ENCODE data around the gene CERS6. TPM values are rescaled to one million over a fixed set of nuclear protein-coding genes. Genes with fewer than 3 reads are reported as not detected.

The CERS6 gene
- polyA plus RNA-seq, 10 donors, result 34.3 to 69.4 (median 42.3) TPM

- no peak for DNase-seq
These were observed 73.2 kb downstream of the CERS6 start for GRCh38 chr2:168529054-168529833.

- no peak for DNase-seq
These were observed 74.0 kb downstream of the CERS6 start for GRCh38 chr2:168529900-168530561.

DNA sequence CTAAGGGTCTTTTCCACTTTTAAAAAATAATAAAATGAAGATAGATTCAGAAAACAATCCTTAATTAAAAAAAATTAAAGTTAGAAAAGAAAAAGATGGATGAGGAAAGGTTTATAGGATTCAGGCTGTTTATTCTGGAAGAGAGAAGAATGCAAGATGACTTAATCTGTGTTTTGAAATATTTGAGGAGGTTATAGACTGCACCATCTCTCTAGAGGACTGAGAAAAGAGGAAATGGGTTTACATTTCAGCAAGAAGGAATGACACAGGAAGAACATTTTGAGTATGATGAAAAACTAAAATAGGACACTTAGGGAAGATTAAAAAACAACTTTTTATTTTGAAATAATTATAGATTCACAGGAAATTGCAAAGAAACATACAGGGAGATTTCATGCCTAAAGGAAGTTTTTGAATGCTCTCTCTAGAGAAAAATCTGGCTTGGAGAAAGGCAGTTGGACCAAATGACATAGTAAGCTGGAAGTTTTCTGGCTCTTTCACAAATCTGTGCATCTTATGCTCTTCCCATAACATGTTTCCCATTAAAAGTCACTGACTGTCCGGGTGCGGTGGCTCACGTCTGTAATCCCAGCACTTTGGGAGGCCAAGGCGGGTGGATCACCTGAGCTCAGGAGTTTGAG is 75.0 kb downstream of the CERS6 start:
- peak in 2 of 3 donors; percentile 68 to 81 for DNase-seq

GRCh38 chr2:168534926-168535325 is 78.9 kb downstream of the CERS6 start:
- no peak for DNase-seq

DNA sequence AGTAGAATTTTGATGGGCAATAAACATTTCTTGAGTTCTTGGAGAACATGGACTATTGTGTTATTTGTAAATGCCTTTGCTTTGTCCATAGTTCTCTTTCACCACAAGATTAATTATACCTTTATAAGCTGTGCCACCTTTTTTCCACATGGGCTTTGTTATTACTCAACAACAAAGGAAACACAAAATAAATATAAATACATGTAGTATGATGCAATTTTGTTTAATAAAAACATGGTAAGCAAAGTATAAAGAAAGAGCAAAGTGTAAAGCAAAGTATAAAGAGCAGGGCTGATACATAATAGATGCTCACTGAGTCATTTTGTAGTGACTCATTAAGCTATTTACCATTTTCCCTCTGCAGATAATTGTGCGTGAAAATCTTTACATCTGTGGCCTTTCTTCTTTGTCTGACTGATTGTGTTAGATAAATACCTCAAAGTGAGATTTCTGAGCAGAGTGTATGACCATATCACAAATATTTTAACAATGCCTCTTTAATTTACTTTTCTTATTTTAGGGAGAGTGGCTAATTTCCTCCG is 80.9 kb downstream of the CERS6 start:
- no peak for DNase-seq

GRCh38 chr2:168538133-168538532 is 82.1 kb downstream of the CERS6 start:
- DNase-seq, result no peak

GRCh38 chr2:168538534-168538933 is 82.5 kb downstream of the CERS6 start:
- DNase-seq, result no peak

DNA sequence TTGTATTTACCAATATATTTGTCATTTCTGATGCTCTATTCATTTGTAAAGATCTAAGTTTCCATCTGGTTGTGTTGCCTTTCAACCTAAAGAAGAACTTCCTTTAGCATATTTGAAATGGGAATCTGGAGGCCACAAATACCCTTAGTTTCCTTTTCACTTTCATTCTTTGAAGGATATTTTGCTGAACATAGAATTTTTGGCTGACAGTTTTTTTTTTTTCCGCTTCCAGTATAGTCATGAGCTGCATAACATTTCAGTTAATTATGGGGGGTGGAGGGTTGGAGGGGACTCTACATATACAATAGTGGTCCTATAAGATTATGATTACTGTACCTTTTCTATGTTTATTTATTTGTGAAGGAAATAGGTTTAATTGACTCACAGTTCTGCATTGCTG is 83.9 kb downstream of the CERS6 start:
- DNase-seq, result no peak

- DNase-seq, result no peak
These were observed 85.8 kb downstream of the CERS6 start for GRCh38 chr2:168541858-168542257.

DNA sequence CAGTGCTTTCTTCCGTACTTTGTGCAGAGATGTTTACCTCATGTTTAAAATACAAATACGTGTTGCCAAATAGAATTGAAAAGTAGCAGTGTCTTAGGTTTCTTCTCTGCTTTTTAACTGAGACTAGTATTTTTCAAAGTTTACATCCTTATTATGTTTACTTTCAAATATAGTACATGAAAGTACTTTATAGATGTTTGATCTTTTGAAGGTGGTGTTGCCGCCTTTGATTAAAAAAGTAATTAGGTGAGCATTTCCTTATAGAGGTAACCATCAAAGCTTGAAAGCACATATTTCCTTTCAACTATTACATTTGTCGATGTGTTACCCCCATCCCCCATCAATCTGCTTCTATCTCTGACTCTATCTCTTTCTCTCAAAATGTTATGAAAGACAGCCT is 87.0 kb downstream of the CERS6 start:
- no peak for DNase-seq

- DNase-seq, result no peak
These were observed 87.9 kb downstream of the CERS6 start for GRCh38 chr2:168543935-168544334.

DNA sequence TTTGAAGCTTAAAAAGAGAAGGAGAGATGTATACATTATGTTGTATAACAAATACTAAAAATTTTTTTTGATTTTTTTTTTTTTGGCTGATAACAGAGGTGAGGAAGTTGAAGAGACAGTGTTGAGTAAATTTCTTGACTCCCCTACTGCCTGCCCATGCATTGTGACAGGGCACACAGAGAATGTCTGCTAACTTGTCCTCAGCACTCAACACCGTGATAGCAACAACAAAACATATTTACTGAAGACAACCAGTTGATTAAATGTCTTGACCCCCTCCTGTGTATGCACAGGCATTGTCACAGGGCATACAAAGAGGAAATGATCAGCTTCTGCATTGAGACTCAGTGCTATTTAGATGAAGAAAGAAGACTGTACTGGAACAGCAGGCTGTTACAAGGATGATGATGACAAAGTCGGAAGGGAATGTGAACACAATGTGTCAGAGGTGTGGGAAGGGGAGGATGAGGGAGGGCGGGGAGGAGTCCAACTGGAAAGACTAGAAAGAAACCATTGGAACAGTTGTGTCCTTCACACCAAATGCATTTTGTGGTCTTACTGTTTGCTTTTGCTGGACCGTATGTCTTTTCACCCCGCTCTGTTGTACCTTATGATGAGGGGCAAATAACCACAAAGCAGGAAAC is 89.5 kb downstream of the CERS6 start:
- peak in 1 of 3 donors; percentile 74 for DNase-seq

GRCh38 chr2:168550670-168551069 is 94.6 kb downstream of the CERS6 start:
- DNase-seq, result no peak

DNA sequence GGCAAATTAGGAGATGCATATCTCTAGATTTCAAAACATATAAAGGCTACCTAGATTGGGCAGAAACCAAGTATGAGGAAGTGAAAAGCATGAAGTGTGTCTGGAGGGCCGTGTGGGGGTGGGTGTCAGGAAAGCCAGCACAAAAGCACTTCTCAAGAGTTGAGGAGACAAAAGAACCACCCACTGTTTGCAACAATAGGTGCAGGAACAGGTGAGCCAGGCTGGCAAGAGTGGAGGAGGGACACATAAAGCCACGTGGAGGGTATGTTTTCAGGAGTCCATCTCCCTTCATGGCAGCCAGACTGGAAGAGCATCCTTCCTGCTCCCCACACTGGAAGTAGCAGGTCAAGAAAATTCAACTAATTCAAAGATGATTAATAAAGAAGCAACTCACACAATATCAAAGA is 96.4 kb downstream of the CERS6 start:
- DNase-seq, result no peak

- DNase-seq, result no peak
These were observed 99.2 kb downstream of the CERS6 start for GRCh38 chr2:168555283-168555682.

GRCh38 chr2:168559187-168559586 is 103.1 kb downstream of the CERS6 start:
- DNase-seq, result no peak

- no peak for DNase-seq
These were observed 104.9 kb downstream of the CERS6 start for GRCh38 chr2:168560817-168561499.

GRCh38 chr2:168561991-168562390 is 105.9 kb downstream of the CERS6 start:
- no peak for DNase-seq

DNA sequence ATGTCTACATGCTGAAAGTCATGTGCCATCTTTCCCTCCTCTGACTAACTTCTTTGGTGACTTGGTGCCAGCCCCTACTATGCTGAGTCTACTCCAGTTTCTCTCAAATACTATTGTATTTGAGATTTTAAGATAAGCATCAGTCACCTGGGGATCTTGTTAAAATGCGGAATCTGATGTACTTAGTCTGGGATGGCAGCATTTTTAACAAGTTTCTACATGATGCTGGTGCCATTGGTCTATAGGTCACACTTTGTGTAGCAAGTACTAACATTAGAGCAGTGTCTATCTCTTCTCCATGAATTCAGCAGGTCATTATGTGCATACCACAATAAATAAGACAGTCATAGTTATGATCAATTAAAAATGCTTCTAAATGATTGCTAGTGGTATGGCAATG is 106.9 kb downstream of the CERS6 start:
- no peak for DNase-seq

- no peak for DNase-seq
These were observed 108.6 kb downstream of the CERS6 start for GRCh38 chr2:168564641-168565040.

DNA sequence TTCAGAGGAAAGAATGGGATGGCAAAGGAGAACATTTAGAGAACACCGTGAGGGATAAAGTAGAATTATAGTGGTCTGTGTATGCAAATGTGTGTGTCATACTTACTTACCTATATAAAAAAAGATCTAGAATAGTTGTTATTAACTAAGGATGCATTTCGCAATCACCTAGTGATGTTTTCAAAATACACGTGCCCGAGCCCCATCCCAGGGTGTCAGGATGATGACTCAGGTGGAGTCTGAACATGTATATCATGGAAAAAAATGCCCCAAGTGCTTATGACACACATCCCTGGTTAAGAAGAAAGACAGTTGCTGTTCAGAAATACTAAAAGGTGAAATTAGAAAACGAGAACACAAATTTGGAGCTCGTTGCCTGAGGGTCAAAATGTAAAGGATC is 109.0 kb downstream of the CERS6 start:
- DNase-seq, result no peak

- DNase-seq, result peak; percentile 48 to 71 (median 51)
These were observed 109.4 kb downstream of the CERS6 start for GRCh38 chr2:168565512-168565911.

Measured in muscle of back (tissue), 11 donors.